Activated naive CD4-positive, alpha-beta T cell treated with anti-CD3 and anti-CD28 coated beads, Interleukin-2, amount 50 U/mL, for 72 hours (primary cell): ENCODE measurements around the gene MIER2. TPM values are rescaled to one million over a fixed set of nuclear protein-coding genes. Genes with fewer than 3 reads are reported as not detected.
"Not testable (repeated sequence)": the region's sequence is repeated elsewhere in the genome, so short reads cannot be mapped to it uniquely, and the experiment has no call there.

ENCODE experiments used
- ATAC-seq, 2 donors: fragments of 150-1000 bp; cut with Tn5 transposase; 2 replicates each; pipeline ENCODE4 v1.10.0; 2021; ENCODE audit warnings: mild to moderate bottlenecking in 2 of 2, moderate library complexity in 2 of 2
- DNase-seq, 2 donors: peaks; one replicate each; pipeline ENCODE4 v3.0.0; 2021 to 2022; ENCODE audit warnings: low spot score in 2 of 2
- H3K27ac Mint-ChIP-seq, 2 donors: one replicate each; pipeline ENCODE4 v1.8.0; 2022; ENCODE audit warnings: mild to moderate bottlenecking in 2 of 2, mixed read lengths in 2 of 2
- H3K36me3 Mint-ChIP-seq, 2 donors: one replicate each; pipeline ENCODE4 v1.8.0; 2022; ENCODE audit warnings: mixed read lengths in 2 of 2
- H3K9me3 Mint-ChIP-seq, 2 donors: one replicate each; pipeline ENCODE4 v1.8.0; 2022; ENCODE audit warnings: mixed read lengths in 2 of 2
- total RNA-seq, 2 donors: library from RNA; stranded (reverse); gene quantifications; one replicate each; pipeline ENCODE4 v1.2.3, GENCODE V29; 2022

Gene MIER2
- total RNA-seq, 2 donors from 2014 or later: 22.8 to 34.3 TPM

DNA sequence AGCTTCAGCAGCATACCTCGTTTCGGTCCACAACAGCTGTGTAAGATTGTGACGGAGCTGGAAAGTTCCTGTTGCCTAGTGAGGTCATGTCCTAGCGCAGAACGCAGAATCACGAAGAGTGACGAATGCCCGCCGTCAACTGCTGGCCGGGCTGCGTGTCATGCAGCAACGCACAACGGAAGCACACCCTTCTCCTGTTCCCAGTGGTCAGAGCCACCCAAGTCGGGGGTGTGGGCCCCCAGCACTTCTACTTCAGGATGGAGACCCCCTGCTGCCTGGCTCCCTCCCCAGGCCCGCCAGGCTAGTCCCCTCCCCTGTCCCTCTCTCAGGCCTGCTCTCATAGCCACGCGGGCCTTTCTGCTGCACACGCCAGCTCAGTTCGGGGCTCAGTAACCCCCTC is 38.4 kb upstream of the MIER2 start:
- H3K27ac Mint-ChIP-seq: no peak overlapping the region
- H3K36me3 Mint-ChIP-seq: peaks cover 0 to 12% of the 10 kb centered on the region in 2 donors
- ATAC-seq (no peak), DNase-seq (peak in 1 of 2 donors; percentile 47)
- peaks cover 0 to 4% of the 10 kb centered on the region in 2 donors for H3K9me3 Mint-ChIP-seq

DNA sequence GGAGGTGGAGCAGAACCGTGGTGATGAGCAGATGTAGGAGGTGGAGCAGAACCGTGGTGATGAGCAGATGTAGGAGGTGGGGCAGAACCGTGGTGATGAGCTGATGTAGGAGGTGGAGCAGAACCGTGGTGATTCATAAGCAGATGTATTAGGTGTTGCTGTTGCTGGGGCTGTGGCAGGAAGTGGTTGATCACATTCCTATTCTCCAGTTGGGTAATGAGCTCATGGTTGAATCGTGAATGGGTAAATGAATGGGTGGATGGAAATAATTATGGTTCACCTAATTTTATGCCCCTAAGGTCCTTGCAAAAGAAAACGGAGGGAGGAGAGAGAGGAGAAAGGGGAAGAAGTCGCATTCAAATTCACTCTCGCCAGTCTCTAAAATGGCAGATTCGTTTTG is 38.0 kb upstream of the MIER2 start:
- Mint-ChIP-seq H3K36me3 (peaks cover 0 to 12% of the 10 kb centered on the region in 2 donors), H3K27ac (peak overlapping the region in 1 of 2 donors; percentile 17)
- ATAC-seq: peak; percentile 85 to 96
- not testable (repeated sequence) for H3K9me3 Mint-ChIP-seq
- peak in 1 of 2 donors; percentile 49 for DNase-seq

DNA sequence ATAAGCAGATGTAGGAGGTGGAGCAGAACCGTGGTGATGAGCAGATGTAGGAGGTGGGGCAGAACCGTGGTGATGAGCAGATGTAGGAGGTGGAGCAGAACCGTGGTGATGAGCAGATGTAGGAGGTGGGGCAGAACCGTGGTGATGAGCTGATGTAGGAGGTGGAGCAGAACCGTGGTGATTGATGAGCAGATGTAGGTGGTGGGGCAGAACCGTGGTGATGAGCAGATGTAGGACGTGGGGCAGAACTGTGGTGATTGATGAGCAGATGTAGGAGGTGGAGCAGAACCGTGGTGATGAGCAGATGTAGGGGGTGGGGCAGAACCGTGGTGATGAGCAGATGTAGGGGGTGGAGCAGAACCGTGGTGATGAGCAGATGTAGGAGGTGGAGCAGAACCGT is 37.3 kb upstream of the MIER2 start:
- not testable (repeated sequence) for H3K9me3 Mint-ChIP-seq, ATAC-seq, H3K27ac Mint-ChIP-seq
- peak in 1 of 2 donors; percentile 23 for DNase-seq
- peaks cover 0 to 12% of the 10 kb centered on the region in 2 donors for H3K36me3 Mint-ChIP-seq

DNA sequence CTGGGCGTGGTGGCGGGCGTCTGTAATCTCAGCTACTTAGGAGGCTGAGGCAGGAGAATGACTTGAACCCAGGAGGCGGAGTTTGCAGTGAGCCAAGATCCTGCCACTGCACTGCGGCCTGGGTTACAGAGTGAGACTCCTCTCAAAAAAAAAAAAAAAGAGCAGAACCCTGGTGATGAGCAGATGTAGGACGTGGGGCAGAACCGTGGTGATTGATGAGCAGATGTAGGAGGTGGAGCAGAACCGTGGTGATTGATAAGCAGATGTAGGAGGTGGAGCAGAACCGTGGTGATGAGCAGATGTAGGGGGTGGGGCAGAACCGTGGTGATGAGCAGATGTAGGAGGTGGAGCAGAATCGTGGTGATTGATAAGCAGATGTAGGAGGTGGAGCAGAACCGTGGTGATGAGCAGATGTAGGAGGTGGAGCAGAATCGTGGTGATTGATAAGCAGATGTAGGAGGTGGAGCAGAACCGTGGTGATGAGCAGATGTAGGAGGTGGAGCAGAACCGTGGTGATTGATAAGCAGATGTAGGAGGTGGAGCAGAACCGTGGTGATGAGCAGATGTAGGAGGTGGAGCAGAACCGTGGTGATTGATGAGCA is 36.1 kb upstream of the MIER2 start:
- not testable (repeated sequence) for H3K27ac Mint-ChIP-seq, H3K9me3 Mint-ChIP-seq, ATAC-seq
- DNase-seq: peak in 1 of 2 donors; percentile 34
- H3K36me3 Mint-ChIP-seq: peaks cover 0 to 12% of the 10 kb centered on the region in 2 donors

DNA sequence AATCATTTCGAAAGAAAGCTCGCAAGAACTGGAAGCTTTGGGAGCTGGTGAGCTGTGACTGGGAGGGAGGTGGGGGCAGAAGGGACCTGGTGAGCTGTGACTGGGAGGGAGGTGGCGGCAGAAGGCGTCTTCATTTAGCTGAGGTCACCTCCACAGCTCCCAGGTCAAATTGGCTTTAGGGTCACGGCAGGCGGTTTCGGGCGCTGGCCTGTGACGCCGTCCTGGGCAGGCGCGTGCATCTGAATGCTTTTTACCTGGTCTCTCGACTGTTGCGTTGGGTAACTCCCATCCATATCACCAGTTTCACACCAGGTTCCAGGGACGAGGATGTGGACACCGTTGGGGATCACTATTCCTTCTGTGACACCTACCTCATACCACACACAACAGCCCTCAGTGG is 35.2 kb upstream of the MIER2 start:
- Mint-ChIP-seq H3K27ac (no peak overlapping the region), H3K9me3 (peaks cover 0 to 4% of the 10 kb centered on the region in 2 donors), H3K36me3 (peaks cover 0 to 12% of the 10 kb centered on the region in 2 donors)
- ATAC-seq (no peak), DNase-seq (peak in 1 of 2 donors; percentile 34)

DNA sequence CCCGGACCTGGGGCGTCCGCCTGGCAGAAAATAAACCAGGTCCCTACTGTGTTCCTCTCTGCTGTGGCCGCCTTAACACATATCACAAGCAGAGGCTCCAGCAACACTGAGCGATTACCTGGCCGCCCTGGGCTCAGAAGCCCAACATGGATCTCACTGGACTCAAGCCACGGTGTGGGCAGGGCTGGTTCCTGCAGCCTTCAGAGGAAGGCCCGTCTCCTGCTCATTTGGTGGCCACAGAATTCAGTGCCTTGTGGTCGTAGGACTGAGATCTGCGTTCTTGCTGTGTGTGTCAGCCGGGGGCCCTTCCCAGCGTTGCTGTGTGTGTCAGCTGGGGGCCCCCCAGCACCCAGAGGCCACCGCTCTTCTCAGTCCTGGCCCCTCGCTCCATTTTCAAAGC is 34.1 kb upstream of the MIER2 start:
- DNase-seq (peak in 1 of 2 donors; percentile 34), ATAC-seq (no peak)
- H3K9me3 Mint-ChIP-seq: peaks cover 0 to 4% of the 10 kb centered on the region in 2 donors
- H3K27ac Mint-ChIP-seq: no peak overlapping the region
- H3K36me3 Mint-ChIP-seq: peaks cover 0 to 11% of the 10 kb centered on the region in 2 donors

DNA sequence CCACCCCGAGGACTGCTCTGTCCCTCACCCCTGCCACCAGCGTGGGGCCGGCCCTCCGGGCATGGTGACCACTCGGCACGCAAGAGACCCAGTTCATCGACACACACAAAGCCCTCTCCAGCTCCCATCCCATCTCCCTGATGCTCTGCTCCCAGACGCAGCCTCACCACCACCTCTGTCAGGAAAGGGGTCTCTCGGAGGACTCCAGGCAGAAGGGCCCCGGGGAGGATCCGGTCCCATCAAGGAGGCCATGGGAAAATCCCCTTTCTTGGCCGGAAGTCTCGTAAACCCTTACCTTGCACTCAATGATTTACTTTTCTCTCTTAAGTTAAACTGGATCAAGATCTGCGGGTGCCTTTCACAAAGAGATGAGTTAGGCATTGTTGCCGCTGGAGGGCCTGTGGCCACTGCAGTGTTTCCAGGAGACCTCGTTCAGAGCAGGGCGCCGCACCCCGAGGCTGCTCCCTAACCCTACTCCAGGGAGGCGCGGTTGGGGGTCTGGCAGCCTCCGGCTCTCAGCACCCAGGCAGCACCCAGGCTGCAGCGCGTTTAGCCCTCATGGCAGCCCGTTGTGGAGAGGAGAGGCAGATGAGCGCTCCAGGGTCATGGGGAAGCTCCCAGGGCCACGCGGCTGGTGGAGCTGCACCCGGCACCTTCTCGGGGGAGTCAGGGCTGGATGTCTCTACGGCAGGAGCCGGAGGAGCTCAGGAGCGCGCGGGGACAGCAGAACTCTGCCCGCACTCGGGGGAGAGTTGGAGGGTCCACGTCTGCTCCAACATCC is 33.4 kb upstream of the MIER2 start:
- no peak for ATAC-seq
- H3K36me3 Mint-ChIP-seq: peaks cover 0 to 6% of the 10 kb centered on the region in 2 donors
- DNase-seq: peak in 1 of 2 donors; percentile 51
- H3K27ac Mint-ChIP-seq: no peak overlapping the region
- no peaks in the 10 kb centered on the region for H3K9me3 Mint-ChIP-seq

DNA sequence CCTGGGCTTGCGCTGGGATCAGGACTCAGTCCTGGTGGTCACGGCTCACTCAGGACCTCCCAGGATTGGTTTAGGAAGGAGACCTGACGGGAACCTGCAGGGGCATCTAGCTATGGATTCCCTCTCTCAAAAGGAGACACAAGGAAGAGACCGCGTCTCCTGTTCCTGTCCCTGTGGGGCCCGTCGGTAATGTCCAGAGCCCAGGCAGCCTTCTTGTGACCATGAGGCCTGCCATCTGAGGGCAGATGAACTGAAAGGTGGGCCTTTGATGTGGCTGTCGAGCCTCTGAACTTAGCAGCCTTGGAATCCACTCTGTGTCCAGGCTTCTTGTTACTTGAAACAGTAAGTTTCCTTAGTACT is 31.5 kb upstream of the MIER2 start:
- H3K27ac Mint-ChIP-seq: no peak overlapping the region
- ATAC-seq (no peak), DNase-seq (peak in 1 of 2 donors; percentile 44)
- H3K36me3 Mint-ChIP-seq: no peaks in the 10 kb centered on the region
- no peaks in the 10 kb centered on the region for H3K9me3 Mint-ChIP-seq

DNA sequence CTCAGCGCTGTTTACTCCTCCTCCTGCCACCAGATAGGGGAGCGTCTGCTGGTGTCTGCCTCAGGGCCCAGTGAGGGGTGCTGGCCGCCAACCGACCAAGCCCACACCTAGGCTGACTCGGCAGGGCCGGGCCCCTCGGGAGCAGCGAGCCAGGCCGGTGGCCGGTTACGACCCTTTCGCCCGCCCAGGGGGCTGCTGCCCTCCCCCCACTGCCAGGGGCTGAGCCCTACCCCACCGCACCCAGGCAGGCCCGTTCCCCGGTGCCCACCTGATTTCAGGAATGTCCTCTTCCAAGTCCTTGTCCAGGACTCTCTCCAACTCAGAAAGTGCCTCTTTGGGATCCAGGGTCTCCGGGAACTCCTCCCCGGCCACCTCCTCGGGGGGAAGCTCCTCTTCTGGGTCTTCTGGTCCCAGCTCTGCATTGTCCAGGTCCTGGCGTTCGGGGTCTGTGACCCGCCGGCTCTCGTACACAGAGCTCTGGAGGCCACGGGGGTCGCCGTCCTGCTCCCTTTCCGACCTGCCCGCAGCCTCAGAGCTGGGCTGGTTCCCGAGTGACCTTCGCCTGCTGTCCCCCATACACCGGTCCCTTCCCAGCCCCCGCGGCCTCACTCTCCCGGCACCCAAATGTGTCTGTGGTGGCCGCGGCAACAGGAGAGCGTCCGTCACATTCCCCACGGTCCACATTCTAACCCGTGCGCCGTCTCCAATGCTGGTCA is 31.0 kb upstream of the MIER2 start:
- Mint-ChIP-seq H3K27ac (no peak overlapping the region), H3K9me3 (no peaks in the 10 kb centered on the region), H3K36me3 (no peaks in the 10 kb centered on the region)
- DNase-seq (peak in 1 of 2 donors; percentile 48), ATAC-seq (no peak)

DNA sequence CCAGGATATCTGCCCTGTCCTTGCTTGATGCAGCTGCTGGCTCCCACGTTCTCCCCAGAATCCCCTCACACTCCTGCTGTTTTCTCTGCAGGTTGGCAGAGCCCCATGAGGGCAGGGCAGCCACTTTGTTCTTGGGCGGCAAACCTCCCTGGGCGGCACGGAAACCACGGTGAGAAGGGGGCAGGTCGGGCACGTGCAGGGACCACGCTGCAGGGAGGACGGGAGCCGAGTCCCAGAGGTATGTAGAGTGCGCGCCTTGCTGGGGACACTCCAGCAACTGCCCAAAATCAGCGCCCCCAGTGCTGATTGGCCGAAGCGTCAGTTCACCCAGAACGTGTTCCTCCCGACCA is 30.3 kb upstream of the MIER2 start:
- no peak for ATAC-seq
- H3K27ac Mint-ChIP-seq: no peak overlapping the region
- H3K36me3 Mint-ChIP-seq: no peaks in the 10 kb centered on the region
- H3K9me3 Mint-ChIP-seq: no peaks in the 10 kb centered on the region
- no peak for DNase-seq

DNA sequence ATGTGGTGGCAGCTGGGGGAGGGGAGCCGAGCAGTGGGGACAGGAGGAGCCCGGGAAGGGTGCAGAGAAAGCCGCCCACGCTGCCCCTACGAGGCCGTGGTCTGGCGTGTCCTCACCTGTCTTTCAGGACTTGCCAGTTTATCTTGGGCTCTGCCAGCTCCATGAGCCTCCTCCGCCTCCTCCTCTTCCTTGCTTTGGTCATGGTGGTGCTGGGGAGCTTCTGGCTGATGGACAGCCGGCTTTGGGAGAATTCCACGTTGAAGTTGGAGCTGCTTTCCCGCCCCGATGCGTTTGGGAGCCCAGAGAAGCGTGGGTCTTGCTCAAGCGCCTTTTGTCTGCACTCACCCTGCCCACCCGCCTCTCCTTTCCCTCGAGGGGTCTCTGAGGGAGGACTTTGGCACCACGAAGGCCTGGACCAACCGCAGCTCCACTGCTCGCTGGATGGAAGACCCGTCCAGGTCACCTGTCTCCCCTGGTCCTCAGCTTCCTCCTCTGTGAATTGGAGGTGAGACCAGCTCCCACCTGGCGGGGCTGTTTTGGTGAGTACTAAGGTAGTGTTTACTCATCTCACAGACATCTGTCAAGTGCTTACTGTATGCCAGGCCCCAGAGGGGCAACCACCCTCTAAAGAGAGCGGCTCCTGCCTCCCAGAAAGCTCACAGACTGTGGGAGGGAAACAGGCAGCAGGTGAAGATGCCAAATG is 29.7 kb upstream of the MIER2 start:
- Mint-ChIP-seq H3K36me3 (no peaks in the 10 kb centered on the region), H3K9me3 (no peaks in the 10 kb centered on the region), H3K27ac (no peak overlapping the region)
- ATAC-seq: no peak
- DNase-seq: peak in 1 of 2 donors; percentile 48

DNA sequence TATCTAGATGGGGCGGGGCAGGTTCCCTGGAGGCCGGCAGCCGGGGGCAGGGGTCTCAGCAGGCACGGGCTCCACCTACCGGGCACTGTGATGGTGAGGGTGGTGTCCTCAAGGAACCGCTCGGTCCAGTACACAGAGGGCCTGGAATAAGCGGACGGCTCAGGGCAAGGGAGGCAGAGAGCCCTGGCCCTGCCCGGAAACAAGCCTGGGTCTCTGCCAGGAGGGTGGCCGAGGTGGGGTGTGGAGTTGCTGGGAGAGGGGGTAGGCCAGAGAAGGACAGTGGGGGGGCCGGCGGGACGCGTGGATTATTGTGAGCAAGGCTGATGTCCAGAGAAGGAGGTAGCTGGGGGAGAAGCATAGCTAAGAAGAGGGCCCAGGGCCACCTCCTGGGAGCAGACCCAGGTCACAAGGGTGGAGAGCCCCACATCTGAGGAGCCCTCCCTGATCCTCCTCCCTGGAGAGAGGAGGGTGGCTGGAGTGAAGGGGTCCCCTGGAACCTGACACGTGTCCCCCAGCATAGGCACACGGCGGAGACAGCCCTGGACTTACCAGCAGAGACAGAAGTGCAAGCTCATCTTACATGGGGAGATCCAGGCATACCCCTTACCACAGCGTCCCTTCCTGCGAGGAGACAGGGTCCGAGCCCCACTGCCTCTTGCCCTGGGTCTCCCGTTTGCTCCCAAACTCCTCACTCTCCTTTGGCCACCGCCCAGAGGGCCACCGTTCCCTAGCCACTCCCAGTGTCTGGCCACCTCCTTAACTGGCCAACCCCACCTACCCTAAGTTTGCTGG is 29.0 kb upstream of the MIER2 start:
- Mint-ChIP-seq H3K9me3 (no peaks in the 10 kb centered on the region), H3K36me3 (no peaks in the 10 kb centered on the region), H3K27ac (no peak overlapping the region)
- peak in 1 of 2 donors; percentile 46 for DNase-seq
- ATAC-seq: no peak

DNA sequence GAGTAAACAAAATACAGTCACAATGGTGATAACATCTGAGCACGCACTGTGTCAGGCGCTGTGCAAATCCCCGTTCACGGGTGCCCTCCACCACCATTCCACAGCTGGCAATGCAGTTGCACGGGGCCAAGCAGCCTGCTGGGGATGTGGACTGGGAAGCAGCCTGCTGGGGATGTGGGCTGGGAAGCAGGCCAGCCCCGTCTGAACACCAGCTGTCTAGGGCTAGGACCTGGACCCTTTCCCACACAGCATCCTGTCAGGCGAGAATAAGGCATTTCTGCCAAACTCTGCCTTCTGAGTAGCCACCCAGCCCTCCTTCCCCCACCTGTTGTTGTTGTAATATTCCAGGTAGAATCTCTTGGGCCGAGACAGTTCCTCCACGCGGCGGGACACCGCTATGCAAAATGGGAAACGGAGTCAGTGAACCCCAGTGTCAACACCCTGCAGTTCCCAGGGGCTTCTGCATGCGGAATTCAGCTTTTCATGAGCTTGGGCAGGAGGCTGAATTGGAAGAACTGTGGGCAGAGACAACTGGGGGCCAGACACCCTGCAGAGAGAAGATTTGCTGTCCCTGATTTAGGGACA is 27.8 kb upstream of the MIER2 start:
- ATAC-seq (no peak), DNase-seq (peak in 1 of 2 donors; percentile 37)
- no peaks in the 10 kb centered on the region for H3K36me3 Mint-ChIP-seq
- H3K27ac Mint-ChIP-seq: no peak overlapping the region
- no peaks in the 10 kb centered on the region for H3K9me3 Mint-ChIP-seq

DNA sequence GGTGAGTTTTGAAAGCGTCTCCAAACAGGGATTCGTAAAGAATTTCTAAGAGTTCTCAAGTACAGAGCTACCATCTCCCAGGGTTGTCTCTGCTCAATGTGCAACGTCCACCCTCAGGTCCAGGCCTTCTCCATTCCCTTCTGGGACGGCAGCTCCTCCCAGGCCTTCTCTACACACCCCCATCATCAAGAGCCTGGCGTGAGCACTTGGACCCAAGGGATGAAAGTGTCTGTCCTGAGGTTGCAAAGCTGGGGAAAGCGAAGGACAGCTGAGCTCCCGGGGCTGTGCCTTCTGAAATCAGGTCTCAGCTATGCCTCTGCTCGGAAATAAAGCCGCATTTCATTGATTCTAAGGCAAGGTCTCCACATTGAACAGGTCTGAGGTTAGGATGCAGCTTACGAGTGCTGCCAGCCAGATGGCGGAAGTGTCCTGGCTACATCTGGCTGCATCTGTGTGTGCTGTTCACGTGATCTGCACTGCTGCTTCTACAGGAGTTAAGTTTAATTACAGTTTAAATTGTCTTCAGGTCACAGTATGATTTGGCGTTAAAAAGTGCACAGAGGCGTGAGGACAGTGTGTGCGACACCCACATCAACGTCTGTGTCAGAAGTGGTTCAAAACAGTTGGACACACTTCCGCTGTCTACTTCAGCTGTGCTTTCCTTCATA is 27.0 kb upstream of the MIER2 start:
- no peaks in the 10 kb centered on the region for H3K9me3 Mint-ChIP-seq
- no peaks in the 10 kb centered on the region for H3K36me3 Mint-ChIP-seq

DNA sequence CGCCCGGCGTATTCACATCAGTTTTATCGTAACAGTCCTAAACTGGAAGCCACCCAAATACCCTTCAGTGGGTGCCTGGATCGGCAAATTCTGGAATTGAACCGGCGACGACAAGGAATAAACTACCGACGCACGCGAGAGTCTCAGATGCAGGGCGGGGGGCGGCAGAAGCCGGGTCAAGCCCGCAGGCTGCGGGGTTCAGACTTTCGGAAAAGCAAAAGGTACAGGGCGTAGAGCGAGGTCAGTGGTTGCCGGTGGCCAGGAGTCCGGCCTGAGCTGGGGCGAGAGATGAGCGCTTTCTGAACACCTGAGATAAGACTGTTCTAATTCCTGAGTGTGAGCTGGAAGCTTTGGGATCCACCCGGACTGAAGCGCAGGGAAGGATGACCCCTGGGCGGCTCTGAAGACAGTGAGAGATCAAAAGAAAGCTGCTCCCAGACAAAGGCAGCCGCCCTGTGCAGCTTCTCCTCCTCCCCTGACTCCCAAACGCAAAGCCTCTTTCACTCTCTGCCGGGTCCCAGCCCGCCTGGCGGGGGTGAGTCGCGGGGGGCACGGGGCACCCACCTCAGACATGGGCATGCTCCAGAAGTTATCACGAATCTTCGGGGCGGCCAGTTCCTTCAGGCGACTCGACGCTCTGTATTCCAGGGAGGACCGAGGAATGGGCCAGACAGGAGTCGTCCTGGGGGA is 26.2 kb upstream of the MIER2 start:
- H3K27ac Mint-ChIP-seq: no peak overlapping the region
- no peaks in the 10 kb centered on the region for H3K36me3 Mint-ChIP-seq
- ATAC-seq: no peak
- peak in 1 of 2 donors; percentile 39 for DNase-seq
- no peaks in the 10 kb centered on the region for H3K9me3 Mint-ChIP-seq

More for the DNA sequence above, 27.0 kb upstream of the MIER2 start:
- ATAC-seq: no peak
- DNase-seq: peak in 1 of 2 donors; percentile 35
- no peak overlapping the region for H3K27ac Mint-ChIP-seq
